GM19395 (cell line): ENCODE data around the gene CDH1.
"Not testable (repeated sequence)": the region's sequence is repeated elsewhere in the genome, so short reads cannot be mapped to it uniquely, and the experiment has no call there.

Experiments used
- ATAC-seq: cut with Tn5 transposase; IDR thresholded peaks from one replicate; pipeline ENCODE4 v1.9.1; 2021; ENCODE audit warnings: mild to moderate bottlenecking, moderate library complexity; ENCODE audit not compliant: unreplicated experiment

CDH1 gene

DNA sequence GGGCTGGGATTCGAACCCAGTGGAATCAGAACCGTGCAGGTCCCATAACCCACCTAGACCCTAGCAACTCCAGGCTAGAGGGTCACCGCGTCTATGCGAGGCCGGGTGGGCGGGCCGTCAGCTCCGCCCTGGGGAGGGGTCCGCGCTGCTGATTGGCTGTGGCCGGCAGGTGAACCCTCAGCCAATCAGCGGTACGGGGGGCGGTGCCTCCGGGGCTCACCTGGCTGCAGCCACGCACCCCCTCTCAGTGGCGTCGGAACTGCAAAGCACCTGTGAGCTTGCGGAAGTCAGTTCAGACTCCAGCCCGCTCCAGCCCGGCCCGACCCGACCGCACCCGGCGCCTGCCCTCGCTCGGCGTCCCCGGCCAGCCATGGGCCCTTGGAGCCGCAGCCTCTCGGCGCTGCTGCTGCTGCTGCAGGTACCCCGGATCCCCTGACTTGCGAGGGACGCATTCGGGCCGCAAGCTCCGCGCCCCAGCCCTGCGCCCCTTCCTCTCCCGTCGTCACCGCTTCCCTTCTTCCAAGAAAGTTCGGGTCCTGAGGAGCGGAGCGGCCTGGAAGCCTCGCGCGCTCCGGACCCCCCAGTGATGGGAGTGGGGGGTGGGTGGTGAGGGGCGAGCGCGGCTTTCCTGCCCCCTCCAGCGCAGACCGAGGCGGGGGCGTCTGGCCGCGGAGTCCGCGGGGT, at the start of gene CDH1:
CDH1 (plus strand) TSS at position 247 of the 684 bp plus-strand sequence; CDS start at position 371, 124 bp downstream.
- no peak for ATAC-seq

DNA sequence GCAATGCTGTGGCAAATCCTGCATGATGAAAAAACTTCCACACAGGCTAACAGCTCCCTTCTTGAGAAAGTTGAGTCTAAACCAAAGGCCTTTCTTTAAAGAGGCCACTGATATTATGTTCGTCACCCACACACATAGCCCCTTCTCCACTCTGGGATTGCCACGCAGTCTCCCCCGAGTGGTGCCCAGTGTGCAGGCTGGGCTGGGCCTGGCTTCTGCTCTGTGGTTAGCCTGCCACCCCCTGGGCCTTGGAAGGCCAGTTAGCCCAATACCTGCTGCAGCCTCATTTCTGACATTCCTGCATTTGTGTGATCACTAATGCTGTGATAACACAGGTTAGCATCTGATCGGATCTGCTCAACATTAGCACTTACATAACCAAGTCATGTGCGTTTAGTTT, 47.2 kb upstream of the CDH1 start:
- ATAC-seq = no peak

DNA sequence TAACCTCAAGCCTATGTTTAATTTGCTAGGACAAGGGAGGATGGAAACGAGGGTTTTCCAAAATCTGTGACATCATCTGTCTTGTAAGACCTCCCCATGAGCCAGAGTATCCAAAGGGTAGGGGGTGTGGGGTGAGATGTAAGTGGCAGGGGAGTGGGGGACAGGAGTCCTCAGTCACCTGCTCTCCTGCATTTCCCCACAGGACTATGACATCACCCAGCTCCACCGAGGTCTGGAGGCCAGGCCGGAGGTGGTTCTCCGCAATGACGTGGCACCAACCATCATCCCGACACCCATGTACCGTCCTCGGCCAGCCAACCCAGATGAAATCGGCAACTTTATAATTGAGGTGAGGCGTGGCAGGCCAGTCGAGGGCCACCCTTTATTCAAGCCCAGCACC, 41.5 kb upstream of the CDH1 start:
- ATAC-seq = no peak

DNA sequence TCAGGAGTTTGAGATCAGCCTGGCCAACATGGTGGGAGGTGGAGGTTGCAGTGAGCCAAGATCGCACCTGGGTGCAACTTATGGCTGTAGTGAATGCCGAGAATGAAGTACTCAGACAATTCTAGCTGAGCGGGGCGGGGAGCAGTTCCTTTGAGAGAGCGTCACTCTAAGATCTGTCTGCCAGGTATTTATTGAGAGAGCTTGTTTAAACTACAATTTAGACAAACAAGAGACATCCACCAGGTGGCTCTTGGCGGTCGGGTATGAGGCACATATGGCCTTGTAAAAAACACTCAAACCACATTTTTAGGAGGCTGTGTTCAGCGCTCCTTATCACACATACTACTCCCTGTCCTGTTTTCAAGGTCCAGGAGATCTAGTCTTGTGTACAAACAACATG, 40.6 kb upstream of the CDH1 start:
- no peak for ATAC-seq

DNA sequence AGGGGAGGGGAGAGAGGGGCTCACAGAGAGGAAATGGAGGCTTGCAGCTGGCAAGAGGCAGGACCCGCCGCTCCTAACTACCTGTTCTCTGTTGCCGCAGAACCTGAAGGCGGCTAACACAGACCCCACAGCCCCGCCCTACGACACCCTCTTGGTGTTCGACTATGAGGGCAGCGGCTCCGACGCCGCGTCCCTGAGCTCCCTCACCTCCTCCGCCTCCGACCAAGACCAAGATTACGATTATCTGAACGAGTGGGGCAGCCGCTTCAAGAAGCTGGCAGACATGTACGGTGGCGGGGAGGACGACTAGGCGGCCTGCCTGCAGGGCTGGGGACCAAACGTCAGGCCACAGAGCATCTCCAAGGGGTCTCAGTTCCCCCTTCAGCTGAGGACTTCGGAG, 39.0 kb upstream of the CDH1 start:
- ATAC-seq = no peak

DNA sequence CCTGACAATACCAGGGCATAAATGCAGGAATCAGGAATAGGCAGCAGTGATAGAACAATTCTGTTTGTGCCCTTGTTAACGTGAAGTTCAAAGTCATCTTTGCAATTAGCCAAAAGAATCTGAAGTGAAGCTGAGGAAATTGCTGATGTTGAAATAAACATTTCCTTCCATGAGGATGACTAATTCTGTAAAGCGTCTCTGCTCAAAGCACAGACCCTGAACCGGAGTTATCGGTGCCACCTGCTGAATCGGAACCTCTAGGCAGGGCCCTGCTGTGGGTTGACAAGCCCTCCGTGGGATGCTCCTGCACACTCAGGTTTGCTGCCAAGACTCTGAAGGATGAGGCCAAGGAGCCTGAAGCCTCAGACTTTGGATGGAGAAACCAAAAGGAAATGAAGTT, 37.0 kb upstream of the CDH1 start:
- no peak for ATAC-seq

DNA sequence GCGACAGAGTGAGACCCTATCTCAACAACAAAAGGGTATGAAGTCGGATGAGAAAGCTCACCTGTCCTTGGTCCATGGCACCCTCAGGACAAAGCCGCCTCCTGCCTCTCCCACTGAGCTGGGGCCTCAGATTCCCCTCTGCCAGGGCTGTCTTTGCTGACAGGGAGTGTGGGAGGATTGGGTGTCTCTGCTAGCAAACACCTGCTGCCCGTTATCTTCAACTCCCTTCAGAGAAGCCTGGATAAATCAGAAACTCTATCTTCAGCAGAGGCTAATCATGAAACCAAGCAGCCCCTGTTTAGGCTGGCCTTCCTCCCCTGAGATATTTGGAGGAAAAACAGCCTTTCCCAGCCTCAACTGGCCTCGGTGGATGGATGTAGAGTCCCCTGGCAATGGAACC, 36.3 kb upstream of the CDH1 start:
- no peak for ATAC-seq

DNA sequence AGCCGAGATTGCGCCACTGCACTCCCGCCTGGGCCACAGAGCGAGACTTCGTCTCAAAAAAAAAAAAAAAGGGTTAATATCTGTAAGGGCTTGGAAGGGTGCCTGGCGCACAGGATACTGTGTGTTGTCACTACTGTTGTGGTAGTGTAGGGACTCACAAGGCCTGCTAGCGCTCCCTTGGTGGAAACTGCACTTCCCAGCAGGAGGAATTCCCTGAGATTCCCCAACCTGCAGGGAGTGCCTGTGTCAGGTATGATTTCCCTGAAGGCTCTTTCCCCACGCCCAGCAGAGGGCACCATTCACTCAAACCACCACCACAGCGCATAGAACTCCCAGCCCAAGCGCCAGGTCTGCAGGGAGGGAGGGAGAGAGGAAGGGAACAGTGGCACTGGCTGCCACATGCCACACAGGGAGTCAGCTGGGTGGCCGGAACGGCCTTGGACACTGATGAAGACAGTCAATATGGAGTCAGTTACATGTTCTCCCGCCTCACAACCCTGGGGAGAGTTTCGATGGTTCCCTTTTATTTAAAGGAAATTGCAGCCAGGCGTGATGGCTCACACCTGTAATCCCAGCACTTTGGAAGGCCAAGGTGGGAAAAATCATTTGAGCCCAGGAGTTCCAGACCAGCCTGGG, 32.7 kb upstream of the CDH1 start:
- ATAC-seq = no peak

DNA sequence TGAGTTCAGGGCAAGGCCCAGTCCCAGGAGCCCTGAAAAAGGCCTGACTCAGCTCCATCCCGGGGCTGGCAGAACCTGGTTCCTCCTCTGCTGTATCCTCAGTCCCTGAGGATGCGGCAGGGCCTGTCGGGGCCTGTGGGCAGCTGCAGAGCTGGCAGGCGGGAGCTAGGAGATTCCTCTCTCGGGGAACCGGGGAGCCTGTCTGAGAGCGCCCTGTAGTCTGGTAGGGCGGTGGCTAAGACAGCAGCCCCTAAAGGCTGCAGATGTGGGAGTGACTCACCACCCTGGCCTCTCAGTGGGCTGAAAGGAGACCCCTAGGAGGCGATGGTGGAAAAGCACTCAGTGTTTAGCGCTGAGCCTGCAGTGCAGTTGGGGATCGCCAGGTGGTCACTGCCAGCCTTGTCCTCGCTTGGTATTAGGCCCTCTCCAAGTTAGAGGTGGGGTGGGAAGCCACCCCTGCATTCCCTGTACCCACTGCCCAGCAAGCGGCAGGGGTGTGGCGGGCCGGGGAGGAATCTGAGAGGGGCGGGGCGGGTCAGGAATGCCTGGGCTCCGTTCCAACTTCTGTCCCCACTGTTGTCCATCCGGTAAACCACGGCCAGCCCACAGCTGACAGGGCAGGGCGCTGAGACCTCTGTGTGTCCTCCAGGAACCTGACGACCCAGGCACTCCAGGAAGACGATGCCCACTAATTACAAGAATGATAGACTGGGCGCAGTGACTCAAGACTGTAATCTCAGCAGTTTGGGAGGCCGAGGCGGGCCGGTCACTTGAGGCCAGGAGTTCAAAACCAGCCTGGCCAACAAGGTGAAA, 29.5 kb upstream of the CDH1 start:
- no peak for ATAC-seq

DNA sequence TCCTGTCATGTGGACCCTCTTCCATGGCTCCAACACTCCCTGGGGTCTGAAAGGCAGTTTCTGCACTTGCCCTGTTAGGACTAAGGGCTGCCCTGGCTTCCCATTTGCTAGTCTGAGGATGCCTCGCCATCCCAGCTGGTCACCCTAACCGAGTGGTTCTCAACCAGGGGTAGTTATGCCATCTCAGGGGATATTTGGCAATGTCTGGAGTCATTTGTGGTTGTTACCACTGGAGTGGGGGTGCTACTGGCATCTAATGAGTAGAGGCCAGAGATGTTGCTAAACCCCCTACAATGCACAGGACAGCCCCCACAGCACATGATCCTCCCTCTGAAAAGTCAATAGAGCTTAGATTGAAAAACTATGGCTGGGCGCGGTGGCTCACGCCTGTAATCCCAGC, 26.9 kb upstream of the CDH1 start:
- no peak for ATAC-seq

DNA sequence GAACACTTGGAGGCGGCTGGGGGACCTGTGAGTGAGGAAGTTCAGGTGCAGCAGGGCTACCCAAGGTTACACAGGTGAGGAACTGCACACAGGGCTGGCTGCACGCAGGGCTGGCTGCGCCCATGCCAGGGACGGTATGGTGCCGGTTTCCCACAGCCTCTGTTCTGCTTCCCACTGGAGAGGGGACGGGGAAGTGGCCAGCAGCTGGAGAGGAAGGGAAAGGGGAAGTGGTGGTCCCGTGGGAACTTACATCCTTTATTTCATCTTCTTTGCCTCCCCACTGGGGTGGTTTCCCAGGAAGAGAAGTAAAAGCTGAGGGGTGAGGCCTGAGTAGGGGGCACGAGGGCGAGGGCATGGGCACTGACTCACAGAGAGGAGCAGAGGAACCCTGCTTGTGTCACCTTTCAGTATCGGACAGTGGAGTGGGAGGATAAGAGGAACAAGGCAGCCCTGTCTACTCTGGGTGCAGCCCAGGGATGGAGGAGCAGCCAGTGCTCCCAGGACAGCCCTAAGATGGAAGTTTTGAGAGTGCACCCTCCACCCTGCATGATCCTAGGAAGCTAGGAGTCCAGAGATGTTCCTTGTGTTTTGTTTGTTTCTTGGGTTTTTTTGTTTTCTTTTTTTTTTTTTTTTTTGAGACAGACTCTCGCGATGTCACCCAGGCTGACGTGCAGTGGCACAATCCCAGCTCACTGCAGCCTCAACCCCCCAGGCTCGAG, 25.5 kb upstream of the CDH1 start:
- no peak for ATAC-seq

DNA sequence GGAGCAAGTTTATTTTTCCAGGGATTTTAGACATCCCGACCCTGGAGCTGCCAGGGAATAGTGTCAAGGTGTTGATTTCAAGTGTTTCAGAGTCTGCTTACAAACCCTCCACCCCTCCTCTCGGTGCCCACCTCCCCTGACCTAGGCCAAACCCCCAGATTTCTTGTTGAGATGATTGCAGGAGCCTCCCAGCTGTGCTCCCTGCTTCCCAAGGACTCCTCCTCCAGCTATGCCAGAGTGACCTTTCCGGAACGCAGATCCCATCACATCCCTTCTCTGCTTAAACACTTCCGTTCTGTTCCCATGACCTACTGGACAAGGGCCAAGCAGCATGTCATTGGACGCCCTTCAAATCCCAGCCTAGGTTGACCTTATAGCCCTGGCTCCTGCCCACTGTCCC, 23.7 kb upstream of the CDH1 start:
- ATAC-seq = no peak

DNA sequence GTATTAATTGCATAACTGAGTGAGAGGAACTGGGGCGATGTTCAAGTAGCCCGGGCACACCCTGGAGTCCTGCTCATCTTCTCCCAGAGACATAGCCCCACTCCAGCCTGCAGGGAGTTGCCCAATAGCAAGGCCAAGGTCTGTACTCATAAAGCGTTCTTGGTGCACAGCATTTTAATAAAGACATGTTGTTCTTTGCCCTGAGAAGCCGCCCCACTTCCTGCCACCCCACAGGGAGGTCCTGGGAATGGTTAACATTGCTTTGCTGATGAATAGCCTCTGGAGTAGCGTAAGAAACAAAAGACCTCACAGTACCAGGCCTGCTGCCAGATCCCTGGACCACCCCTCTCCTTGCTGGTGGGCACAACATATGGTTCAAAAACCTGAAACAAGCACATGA, 21.6 kb upstream of the CDH1 start:
- ATAC-seq = no peak

DNA sequence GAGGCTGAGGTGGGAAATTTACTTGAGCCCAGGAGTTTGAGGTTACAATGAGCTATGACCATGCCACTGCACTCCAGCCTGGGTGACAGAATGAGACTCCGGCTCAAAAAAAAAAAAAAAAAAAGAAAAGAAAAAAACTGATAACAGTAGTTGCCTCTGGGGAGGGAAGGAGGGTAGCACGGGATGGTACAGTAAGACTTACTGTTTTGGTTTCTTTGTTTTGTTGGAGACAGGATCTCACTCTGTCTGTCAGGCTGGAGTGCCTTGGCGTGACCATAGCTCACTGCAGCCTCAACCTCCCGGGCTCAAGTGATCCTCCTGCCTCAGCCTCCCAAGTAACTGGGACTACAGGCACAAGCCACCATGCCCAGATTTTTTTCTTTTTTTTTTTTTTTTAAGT, 20.6 kb upstream of the CDH1 start:
- not testable (repeated sequence) for ATAC-seq

DNA sequence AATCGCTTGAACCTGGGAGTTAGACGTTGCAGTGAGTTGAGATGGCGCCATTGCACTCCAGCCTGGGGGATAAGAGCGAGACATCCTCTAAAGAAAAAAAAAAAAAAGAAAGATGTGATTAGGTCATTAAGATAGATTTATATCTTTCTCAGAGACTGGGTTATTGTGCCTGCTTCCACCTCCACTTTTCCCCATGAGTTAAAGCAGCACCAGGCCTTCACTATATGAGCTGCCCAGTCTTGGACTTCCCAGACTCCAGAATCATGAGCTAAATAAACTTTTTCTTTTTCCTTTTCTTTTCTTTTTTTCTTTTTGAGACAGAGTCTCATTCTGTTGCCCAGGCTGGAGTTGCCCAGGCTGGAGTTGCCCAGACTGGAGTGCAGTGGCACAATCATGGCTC, 19.4 kb upstream of the CDH1 start:
- ATAC-seq = no peak

DNA sequence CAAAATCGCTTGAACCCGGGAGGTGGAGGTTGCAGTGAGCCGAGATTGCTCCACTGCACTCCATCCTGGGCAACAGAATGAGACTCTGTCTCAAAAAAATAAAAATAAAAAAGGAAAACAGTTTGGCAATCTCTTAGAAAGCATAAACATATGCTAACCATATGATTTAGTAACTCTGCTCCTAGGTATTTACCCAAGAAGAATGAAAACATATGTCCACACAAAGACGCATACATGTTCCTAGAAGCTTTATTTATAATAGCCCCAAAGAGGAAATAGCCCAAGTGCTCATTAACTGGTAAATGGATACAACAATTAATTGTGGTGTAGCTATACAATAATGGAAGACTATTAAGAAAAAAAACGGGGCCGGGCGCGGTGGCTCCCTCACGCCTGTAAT, 18.5 kb upstream of the CDH1 start:
- ATAC-seq = no peak

DNA sequence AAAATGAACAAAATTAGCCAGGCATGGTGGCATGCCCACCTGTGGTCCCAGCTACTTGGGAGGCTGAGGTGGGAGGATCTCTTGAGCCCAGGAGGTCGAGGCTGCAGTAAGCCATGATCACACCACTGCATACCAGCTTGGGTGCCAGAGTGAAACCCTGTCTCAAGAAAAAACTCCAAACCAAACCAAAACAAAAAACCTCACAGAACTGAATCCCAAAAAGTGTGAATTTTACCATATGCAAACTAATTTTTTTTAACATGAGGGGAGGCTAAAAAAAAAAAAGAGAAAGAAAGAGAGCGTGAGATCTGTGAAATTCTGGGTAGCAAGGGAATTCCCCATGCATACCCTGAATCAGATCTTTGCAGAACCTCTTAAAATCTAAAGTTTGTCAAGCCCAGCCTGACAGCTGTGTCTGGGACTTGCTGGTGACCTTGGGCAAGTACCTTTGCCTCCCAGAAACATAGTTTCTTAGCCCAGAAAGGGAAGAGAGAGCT, 17.1 kb upstream of the CDH1 start:
- ATAC-seq = peak; percentile 86

DNA sequence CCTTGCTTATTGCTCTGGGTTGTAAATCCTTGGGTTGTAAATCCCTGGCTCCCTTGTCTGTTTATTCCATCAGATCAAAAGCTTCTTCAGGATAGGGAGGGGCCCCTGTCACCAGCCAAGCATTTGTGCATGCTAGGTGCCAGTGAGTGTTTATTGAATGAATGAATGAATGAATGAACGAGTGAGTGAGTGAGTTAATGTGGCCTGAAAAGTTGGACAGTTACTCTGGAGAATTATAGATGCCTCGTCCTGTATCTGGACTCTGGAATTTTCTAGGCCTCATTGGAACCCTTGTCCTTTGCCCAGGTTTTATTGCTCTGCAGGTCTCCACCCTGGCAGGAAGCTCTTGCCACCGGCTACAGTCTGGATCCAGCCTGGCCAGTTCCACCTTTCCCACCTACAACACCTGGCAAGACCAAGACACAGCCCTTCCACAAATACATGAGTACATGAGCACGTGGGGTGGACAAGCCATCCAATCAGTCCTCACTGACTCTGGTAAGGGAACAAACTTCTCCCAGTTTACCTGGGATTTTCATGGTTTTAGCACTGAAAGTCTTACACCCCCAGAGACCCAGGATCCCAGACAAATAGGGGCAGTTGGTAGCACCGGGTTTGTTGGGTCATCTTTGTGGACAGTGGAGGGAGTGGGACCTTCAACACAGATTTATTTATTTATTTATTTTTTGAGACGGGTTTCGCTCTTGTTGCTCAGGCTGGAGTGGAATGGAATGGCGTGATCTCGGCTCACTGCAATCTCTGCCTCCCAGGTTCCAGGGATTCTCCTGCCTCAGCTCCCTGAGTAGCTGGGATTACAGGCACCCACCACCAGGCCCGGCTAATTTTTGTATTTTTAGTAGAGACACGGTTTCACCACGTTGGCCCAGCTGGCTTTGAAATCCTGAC, 14.7 kb upstream of the CDH1 start:
- ATAC-seq = no peak

DNA sequence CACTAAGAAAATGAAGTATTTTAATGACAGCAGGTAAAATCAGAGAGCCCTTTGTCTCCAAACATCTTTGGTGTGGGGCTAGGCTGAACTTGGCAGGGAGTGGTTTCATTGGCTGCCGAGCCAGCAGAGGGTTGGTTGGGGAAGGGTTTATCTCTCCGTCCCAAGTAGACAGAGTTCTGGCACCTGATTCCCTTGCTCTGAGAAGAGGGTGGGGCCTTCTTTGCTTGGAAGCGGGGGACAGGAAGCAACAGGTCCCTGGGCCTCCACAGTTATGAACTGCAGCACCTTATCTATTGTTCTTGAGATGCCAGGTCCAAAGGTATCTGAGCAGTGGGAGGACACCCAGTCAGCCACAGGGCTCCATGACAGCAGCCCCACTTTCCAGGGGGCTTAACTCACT, 12.3 kb upstream of the CDH1 start:
- ATAC-seq = no peak

DNA sequence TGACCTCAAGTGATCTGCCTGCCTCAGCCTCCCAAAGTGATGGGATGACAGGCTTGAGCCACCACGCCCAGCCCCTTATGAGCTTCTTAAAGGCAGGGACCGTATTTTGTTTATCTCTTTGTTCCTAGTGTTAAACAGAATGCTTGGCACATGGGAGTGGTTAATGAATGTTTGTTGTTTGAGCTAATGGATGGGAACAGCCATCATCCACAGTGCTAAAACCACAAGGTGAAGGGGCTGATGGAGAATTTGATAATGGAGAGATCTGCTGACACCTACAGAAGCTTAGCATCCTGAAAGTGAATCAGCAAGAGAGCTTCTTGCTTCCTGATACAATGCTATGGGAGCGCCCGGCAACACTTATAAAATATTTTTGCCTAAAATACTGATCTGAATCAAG, 8.6 kb upstream of the CDH1 start:
- no peak for ATAC-seq
